ENCODE results near the gene PRKN.

GRCh38 chr6:162063666-162064065 is 663.9 kb downstream of the PRKN start:
- TF ChIP-seq CTCF (IDR thresholded peaks at IDR 0.05; ENCODE audit: borderline replicate concordance, extremely low read depth, low read length, poor library complexity, severe bottlenecking) (no peak), EZH2 (IDR thresholded peaks at IDR 0.05; ENCODE audit: borderline replicate concordance, low read depth, low read length, severe bottlenecking) (no peak)

All from DND-41 (cell line).